Endodermal cell (in vitro differentiated cells): ENCODE measurements around the gene LYL1. TPM values are rescaled to one million over a fixed set of nuclear protein-coding genes. Genes with fewer than 3 reads are reported as not detected.

Source experiments
- DNase-seq: peaks from one replicate; pipeline ENCODE4 v3.0.0-alpha.2; 2017
- H3K27ac ChIP-seq: 2 replicates; pipeline ENCODE4 v1.5.1; 2013; ENCODE audit warnings: mild to moderate bottlenecking, low read depth, low read length, moderate library complexity
- H3K27me3 ChIP-seq: 2 replicates; pipeline ENCODE4 v1.6.1; 2013; ENCODE audit warnings: mild to moderate bottlenecking, low read length, moderate library complexity; ENCODE audit not compliant: insufficient read depth, control insufficient read depth, poor library complexity, severe bottlenecking
- H3K36me3 ChIP-seq: 2 replicates; pipeline ENCODE4 v1.7.0; 2013; ENCODE audit warnings: mild to moderate bottlenecking, low read length, moderate library complexity; ENCODE audit not compliant: control insufficient read depth, insufficient read depth
- H3K4me1 ChIP-seq: one replicate; pipeline ENCODE4 v1.7.0; 2013; ENCODE audit warnings: low read length; ENCODE audit not compliant: control insufficient read depth, insufficient read depth
- H3K4me3 ChIP-seq: 2 replicates; pipeline ENCODE4 v1.5.1; 2013; ENCODE audit warnings: mild to moderate bottlenecking, low read length, moderate library complexity
- H3K9ac ChIP-seq: 2 replicates; pipeline ENCODE4 v1.6.1; 2013; ENCODE audit warnings: mild to moderate bottlenecking, low read length, moderate library complexity; ENCODE audit not compliant: poor library complexity, severe bottlenecking; ENCODE audit errors: extremely low read depth
- H3K9me3 ChIP-seq: 2 replicates; pipeline ENCODE4 v1.6.1; 2013; ENCODE audit warnings: mild to moderate bottlenecking, low read length, moderate library complexity; ENCODE audit not compliant: control insufficient read depth
- H3K27ac Mint-ChIP-seq: 2 replicates; pipeline ENCODE4 v1.8.0; 2020; ENCODE audit warnings: mixed read lengths
- H3K27me3 Mint-ChIP-seq: 2 replicates; pipeline ENCODE4 v1.8.0; 2021; ENCODE audit warnings: mild to moderate bottlenecking, mixed read lengths; ENCODE audit not compliant: insufficient read depth
- H3K36me3 Mint-ChIP-seq: 2 replicates; pipeline ENCODE4 v1.8.0; 2020; ENCODE audit warnings: low read depth, mixed read lengths
- H3K4me1 Mint-ChIP-seq: 2 replicates; pipeline ENCODE4 v1.8.0; 2020; ENCODE audit warnings: mixed read lengths
- H3K4me3 Mint-ChIP-seq: 2 replicates; pipeline ENCODE4 v1.8.0; 2020; ENCODE audit warnings: mild to moderate bottlenecking, moderate library complexity, mixed read lengths
- H3K9me3 Mint-ChIP-seq: 2 replicates; pipeline ENCODE4 v1.8.0; 2020; ENCODE audit warnings: mild to moderate bottlenecking, mixed read lengths
- CTCF ChIP-seq: fragments of 200-600 bp; sonication (generic); conservative IDR thresholded peaks from 2 replicates; pipeline ENCODE4 v1.5.0; 2021; ENCODE audit warnings: antibody characterized with exemption, mild to moderate bottlenecking
- WGBS, 2 experiments: methylation state at CpG; one replicate each; pipeline versions ENCODE4 v1.1.5 to v1.1.7; 2013; ENCODE audit warnings: missing lambda C conversion rate in 2 of 2, mixed read lengths in 1 of 2; ENCODE audit not compliant: insufficient coverage in 1 of 2, insufficient read length in 1 of 2; 5-methylcytosine and 5-hydroxymethylcytosine counted together
- total RNA-seq, 2 donors: library from RNA; stranded (reverse); fragmentation: NEBNext Ultra II Directional in 1 of 2; extraction: Animal tissue kit (Norgen Biotek cat#: 25700) in 1 of 2; gene quantifications; 2 replicates in 1 of 2; 3 replicates in 1 of 2; pipeline ENCODE4 v1.2.1, GENCODE V29; 2021

LYL1 gene
- total RNA-seq, 2 donors from 2014 or later = 1.9 to 2.0 TPM

DNA sequence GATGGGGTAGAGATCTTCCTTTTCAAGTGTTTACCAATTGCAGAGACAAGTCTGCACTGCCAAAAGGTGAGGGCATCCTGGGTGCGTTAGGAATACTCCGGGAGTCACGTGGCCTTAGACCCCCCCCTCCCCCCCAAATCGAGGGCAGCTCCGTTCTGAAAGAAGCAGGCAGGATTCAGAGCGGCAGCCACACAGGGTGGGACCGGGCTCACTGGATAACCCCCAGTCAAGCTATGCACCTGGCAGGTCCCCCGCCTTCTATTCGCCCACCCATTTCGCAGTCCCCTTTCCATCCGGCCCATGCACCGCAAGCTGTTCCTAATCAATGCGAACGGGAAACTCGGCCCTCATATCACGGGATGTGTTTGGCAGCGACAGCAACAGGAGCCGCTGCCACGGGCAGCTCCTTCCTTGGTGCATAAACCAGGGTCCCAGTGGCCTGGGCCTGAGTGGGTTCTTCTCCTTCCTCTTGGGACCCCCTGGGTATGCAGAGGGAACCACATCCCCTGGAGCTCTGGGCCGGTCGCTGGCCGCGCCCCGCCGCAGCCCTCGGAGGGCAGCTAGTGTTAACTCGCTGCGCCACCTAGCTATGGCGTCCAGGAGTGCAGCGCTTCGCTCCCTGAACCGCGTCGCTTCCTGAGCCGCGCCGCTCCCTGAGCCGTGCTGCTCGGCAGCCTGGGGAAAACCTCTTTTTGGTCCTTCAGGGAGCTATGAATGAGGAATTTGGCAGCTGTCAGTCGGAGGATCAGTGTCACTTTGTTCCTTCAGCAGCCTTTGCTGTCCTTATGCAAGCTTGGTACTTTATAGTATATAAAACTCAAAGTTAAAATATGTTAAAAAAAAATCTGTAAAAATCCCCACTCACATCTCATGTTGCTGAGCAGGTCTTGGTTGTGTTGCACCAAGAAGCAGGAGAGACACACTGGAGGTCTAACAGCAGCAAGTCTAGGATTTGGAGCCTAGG, 41.4 kb downstream of the LYL1 start:
- no peaks in the 10 kb centered on the region for H3K9me3 ChIP-seq
- 3% methylated on average over 18 to 40 of the region's 40 CpGs for WGBS, 2 experiments
- peak overlapping the region; percentile 78 for H3K4me3 ChIP-seq
- H3K27me3 ChIP-seq = peaks cover 81% of the 10 kb centered on the region
- H3K9me3 Mint-ChIP-seq = no peaks in the 10 kb centered on the region
- peaks cover 89% of the 10 kb centered on the region for H3K27me3 Mint-ChIP-seq
- H3K27ac Mint-ChIP-seq = no peak overlapping the region
- no peaks in the 10 kb centered on the region for H3K36me3 Mint-ChIP-seq
- peaks cover 7% of the 10 kb centered on the region for H3K4me1 Mint-ChIP-seq
- peak overlapping the region; percentile 45 for H3K4me3 Mint-ChIP-seq
- no peaks in the 10 kb centered on the region for H3K36me3 ChIP-seq
- H3K9ac ChIP-seq = no peak overlapping the region
- H3K27ac ChIP-seq = no peak overlapping the region
- DNase-seq = peak; percentile 95
- H3K4me1 ChIP-seq = peaks cover under 1% of the 10 kb centered on the region
- peak; percentile 96 for TF ChIP-seq CTCF

DNA sequence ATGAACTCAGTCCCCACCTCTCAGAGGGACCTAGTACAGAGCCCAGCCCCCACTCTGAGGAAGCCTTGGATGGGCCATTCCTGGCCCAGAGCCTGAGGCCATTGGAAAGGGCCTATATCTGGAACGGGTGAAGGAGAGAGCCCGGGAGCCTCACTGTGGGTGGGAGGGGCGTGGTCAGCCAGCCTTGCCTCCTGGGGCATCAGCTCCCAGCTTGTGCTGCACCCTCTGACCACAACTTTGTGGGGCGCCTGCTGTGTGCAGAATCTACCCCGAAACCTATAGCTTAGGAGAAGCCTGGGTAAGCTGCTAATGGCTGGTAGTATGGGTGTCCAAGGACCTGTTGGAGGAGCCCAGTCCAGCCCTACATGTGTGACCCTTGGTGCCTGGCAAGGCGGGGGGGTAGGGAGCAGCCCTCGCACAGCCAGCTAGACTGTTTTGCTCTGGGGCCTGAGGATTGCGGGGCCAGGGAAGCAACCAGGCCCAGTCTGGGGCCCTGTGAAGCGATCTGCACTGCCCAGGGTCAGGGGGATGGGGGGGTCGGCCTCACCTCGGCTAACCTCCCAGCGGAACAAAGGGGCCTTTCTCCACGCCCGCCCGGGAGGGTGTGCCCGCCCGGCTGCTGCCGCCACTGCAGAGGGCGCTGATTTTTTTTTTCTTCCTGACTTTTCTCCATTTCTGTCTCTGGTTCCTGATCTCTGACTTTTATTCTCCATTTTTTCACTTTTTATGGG, 42.3 kb downstream of the LYL1 start:
- H3K4me1 Mint-ChIP-seq = peaks cover 15% of the 10 kb centered on the region
- WGBS, 2 experiments = 49 to 52% methylated on average over 6 to 19 of the region's 19 CpGs
- no peaks in the 10 kb centered on the region for H3K36me3 ChIP-seq
- H3K4me1 ChIP-seq = peaks cover 7% of the 10 kb centered on the region
- peak; percentile 55 for DNase-seq
- no peaks in the 10 kb centered on the region for H3K36me3 Mint-ChIP-seq
- H3K4me3 Mint-ChIP-seq = peak overlapping the region; percentile 45
- H3K4me3 ChIP-seq = peak overlapping the region; percentile 78
- H3K9me3 ChIP-seq = no peaks in the 10 kb centered on the region
- no peaks in the 10 kb centered on the region for H3K9me3 Mint-ChIP-seq
- H3K27ac ChIP-seq = no peak overlapping the region
- H3K27me3 Mint-ChIP-seq = peaks cover 94% of the 10 kb centered on the region
- TF ChIP-seq CTCF = no peak
- no peak overlapping the region for H3K9ac ChIP-seq
- no peak overlapping the region for H3K27ac Mint-ChIP-seq
- peaks cover 90% of the 10 kb centered on the region for H3K27me3 ChIP-seq

- H3K4me1 Mint-ChIP-seq = peaks cover 16% of the 10 kb centered on the region
- peaks cover 91% of the 10 kb centered on the region for H3K27me3 ChIP-seq
- peaks cover 14% of the 10 kb centered on the region for H3K4me1 ChIP-seq
- peak; percentile 64 for DNase-seq
- H3K27me3 Mint-ChIP-seq = peaks cover 95% of the 10 kb centered on the region
- 62 to 70% methylated on average over 8 to 12 of the region's 12 CpGs for WGBS, 2 experiments
- TF ChIP-seq CTCF = peak; percentile 34
- no peaks in the 10 kb centered on the region for H3K36me3 Mint-ChIP-seq
- no peak overlapping the region for H3K4me3 Mint-ChIP-seq
- no peak overlapping the region for H3K27ac Mint-ChIP-seq
- H3K4me3 ChIP-seq = no peak overlapping the region
- H3K9ac ChIP-seq = no peak overlapping the region
- H3K9me3 ChIP-seq = no peaks in the 10 kb centered on the region
- H3K36me3 ChIP-seq = no peaks in the 10 kb centered on the region
- H3K9me3 Mint-ChIP-seq = no peaks in the 10 kb centered on the region
- no peak overlapping the region for H3K27ac ChIP-seq
Measured at GRCh38 chr19:13058951-13059660, 43.6 kb downstream of the LYL1 start.
